Measurements from ENCODE around the gene PCNA.

The PCNA gene

GRCh38 chr20:5065166-5065878 is 54.4 kb downstream of the PCNA start:
- no peak for DNase-seq (ENCODE audit: low read depth)

All from stimulated activated CD4-positive, alpha-beta T cell treated with anti-CD3 and anti-CD28 coated beads, Interleukin-2, amount 100 ng/mL, for 4 hours (primary cell).